Neural cell (in vitro differentiated cells): ENCODE results near the gene CAPSL.

Experiments
- CTCF ChIP-seq: fragments of 450-650 bp; IDR thresholded peaks from 2 replicates; pipeline ENCODE4 v1.5.1; 2014; ENCODE audit warnings: antibody characterized with exemption, mild to moderate bottlenecking, moderate library complexity; ENCODE audit not compliant: poor library complexity, severe bottlenecking
- EP300 ChIP-seq: fragments of 450-650 bp; conservative IDR thresholded peaks from 2 replicates; pipeline ENCODE4 v1.6.1; 2014; ENCODE audit warnings: antibody characterized with exemption, mild to moderate bottlenecking, moderate library complexity; ENCODE audit not compliant: poor library complexity, severe bottlenecking
- EZH2 ChIP-seq: fragments of 200-600, 300-800 bp; shearing (Covaris generic), sonication (generic); IDR thresholded peaks from 2 replicates; pipeline ENCODE4 v1.6.1; 2014; ENCODE audit warnings: antibody characterized with exemption, low read length, borderline replicate concordance, mild to moderate bottlenecking; ENCODE audit not compliant: insufficient read depth, poor library complexity, severe bottlenecking

DNA sequence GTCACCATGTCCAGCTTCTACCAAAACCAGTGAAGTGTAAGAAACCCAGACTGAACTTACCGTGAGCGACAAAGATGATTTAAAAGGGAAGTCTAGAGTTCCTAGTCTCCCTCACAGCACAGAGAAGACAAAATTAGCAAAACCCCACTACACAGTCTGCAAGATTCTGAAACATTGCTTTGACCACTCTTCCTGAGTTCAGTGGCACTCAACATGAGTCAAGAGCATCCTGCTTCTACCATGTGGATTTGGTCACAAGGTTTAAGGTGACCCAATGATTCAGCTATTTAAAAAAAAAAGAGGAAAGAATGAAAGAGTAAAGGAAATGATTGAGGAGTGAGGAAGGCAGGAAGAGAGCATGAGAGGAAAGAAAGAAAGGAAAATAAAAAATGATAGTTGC is 62.0 kb downstream of the CAPSL start:
- TF ChIP-seq CTCF (no peak), EZH2 (no peak), EP300 (no peak)
